ENCODE data around the gene GALNT16.
A peak's percentile ranks its signal among the peaks of the same experiment; 100 is the strongest.
"Not testable (repeated sequence)": the region's sequence is repeated elsewhere in the genome, so short reads cannot be mapped to it uniquely, and the experiment has no call there.

GALNT16 gene

GRCh38 chr14:69259527-69260189 lies at the start of gene GALNT16:
TSS of gene GALNT16 (plus strand) at chr14:69260158. CDS start at chr14:69260291, 133 bp downstream.
- DNase-seq (ENCODE audit: low spot score), result peak; percentile 72
- TF ChIP-seq CTCF (IDR thresholded peaks at IDR 0.05; ENCODE audit: extremely low read depth, missing control alignments), result no peak

GRCh38 chr14:69214393-69214792 lies 45.6 kb upstream of the GALNT16 start:
- no peak for DNase-seq (ENCODE audit: low spot score)
- no peak for TF ChIP-seq CTCF (IDR thresholded peaks at IDR 0.05; ENCODE audit: extremely low read depth, missing control alignments)

- not testable (repeated sequence) for DNase-seq (ENCODE audit: low spot score)
Observed at GRCh38 chr14:69217663-69218062, 42.3 kb upstream of the GALNT16 start.

- no peak for DNase-seq (ENCODE audit: low spot score)
- no peak for TF ChIP-seq CTCF (IDR thresholded peaks at IDR 0.05; ENCODE audit: extremely low read depth, missing control alignments)
Observed at GRCh38 chr14:69224946-69225345, 35.0 kb upstream of the GALNT16 start.

- no peak for TF ChIP-seq CTCF (IDR thresholded peaks at IDR 0.05; ENCODE audit: extremely low read depth, missing control alignments)
- DNase-seq (ENCODE audit: low spot score), result no peak
Observed at GRCh38 chr14:69226178-69226577, 33.8 kb upstream of the GALNT16 start.

GRCh38 chr14:69226736-69227135 lies 33.2 kb upstream of the GALNT16 start:
- no peak for DNase-seq (ENCODE audit: low spot score)
- no peak for TF ChIP-seq CTCF (IDR thresholded peaks at IDR 0.05; ENCODE audit: extremely low read depth, missing control alignments)

GRCh38 chr14:69231486-69231885 lies 28.5 kb upstream of the GALNT16 start:
- DNase-seq (ENCODE audit: low spot score), result no peak
- no peak for TF ChIP-seq CTCF (IDR thresholded peaks at IDR 0.05; ENCODE audit: extremely low read depth, missing control alignments)

GRCh38 chr14:69232388-69232787 lies 27.6 kb upstream of the GALNT16 start:
- no peak for DNase-seq (ENCODE audit: low spot score)
- no peak for TF ChIP-seq CTCF (IDR thresholded peaks at IDR 0.05; ENCODE audit: extremely low read depth, missing control alignments)
